Measurements from ENCODE around the gene TIAM1.

TIAM1 gene, protein sequence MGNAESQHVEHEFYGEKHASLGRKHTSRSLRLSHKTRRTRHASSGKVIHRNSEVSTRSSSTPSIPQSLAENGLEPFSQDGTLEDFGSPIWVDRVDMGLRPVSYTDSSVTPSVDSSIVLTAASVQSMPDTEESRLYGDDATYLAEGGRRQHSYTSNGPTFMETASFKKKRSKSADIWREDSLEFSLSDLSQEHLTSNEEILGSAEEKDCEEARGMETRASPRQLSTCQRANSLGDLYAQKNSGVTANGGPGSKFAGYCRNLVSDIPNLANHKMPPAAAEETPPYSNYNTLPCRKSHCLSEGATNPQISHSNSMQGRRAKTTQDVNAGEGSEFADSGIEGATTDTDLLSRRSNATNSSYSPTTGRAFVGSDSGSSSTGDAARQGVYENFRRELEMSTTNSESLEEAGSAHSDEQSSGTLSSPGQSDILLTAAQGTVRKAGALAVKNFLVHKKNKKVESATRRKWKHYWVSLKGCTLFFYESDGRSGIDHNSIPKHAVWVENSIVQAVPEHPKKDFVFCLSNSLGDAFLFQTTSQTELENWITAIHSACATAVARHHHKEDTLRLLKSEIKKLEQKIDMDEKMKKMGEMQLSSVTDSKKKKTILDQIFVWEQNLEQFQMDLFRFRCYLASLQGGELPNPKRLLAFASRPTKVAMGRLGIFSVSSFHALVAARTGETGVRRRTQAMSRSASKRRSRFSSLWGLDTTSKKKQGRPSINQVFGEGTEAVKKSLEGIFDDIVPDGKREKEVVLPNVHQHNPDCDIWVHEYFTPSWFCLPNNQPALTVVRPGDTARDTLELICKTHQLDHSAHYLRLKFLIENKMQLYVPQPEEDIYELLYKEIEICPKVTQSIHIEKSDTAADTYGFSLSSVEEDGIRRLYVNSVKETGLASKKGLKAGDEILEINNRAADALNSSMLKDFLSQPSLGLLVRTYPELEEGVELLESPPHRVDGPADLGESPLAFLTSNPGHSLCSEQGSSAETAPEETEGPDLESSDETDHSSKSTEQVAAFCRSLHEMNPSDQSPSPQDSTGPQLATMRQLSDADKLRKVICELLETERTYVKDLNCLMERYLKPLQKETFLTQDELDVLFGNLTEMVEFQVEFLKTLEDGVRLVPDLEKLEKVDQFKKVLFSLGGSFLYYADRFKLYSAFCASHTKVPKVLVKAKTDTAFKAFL (N-terminal part only)

DNA sequence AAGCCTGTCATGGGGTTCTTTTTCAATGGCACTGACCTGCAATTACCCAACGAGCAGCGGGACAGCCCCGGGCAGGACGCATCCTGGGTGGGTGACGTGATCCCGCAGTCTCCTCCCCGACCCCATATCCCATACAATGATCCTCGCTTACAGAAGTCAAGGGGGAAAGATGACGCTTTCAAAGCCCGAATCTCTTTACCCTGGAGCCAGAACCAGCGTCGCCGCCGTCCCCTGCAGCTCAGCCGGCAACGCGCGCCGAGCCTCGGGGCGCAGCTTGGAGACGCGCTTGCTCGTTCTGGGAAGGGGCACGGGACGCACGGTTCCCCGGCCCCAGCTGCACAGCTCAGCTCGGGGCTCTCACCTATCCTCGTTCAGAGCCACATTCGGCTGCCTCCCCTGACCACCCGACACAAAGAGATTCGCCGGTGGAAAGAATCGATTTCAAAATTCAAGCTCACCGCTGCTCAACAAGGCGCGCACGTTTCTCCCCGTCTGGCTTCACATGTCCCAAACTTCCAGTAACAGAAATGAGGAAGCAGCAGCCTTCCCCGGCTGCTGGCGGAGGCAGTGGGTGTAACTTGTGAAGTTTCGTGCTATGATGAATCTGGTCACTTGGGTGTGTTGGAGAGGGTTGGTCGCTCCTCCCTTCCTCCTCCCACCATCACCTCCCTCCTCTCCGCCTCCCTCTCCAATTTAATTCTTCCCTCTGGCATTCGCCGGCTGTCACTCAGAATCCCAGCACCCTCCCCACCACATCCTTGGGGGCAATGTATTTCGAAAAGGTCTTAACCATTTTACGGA is at the start of gene TIAM1:
TIAM1 (minus strand) TSS at position 582 of the 801 bp plus-strand sequence. CDS start 77,289 bp downstream, outside the sequence.
- DNase-seq: no peak

DNA sequence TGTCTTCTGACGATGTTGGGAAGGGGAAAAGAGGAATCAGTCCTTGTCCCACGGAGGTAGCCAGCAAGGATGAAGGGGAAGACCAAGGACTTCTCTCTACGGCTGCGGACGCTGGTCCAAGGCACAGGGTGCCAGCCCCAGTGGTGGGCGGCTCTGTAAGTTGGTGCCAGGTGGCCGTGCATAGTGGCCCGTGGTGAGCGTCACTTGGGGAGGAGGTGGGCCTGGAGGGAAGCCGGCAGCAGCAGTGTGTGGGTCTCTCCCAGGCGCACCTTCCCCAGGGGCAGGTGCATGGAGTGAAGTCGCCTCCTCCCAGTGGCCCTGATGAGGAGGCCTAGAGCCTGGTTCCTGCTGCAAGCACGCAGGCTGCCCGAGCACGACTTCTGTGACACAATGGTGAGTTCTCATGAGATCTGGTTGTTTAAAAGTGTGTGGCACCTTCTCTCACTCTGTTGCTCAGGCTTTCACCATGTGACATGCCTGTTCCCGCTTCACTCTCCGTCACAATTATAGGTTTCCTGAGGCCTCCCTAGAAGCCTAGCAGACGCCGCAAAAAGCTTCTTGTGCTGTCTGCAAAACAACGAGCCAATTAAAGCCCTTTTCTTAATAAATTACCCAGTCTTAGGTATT is 43.6 kb upstream of the TIAM1 start:
- no peak for DNase-seq

- no peak for DNase-seq
These were observed 41.9 kb upstream of the TIAM1 start for GRCh38 chr21:31386006-31386405.

GRCh38 chr21:31383770-31384169 is 39.7 kb upstream of the TIAM1 start:
- DNase-seq: no peak

GRCh38 chr21:31382060-31382459 is 38.0 kb upstream of the TIAM1 start:
- no peak for DNase-seq

DNA sequence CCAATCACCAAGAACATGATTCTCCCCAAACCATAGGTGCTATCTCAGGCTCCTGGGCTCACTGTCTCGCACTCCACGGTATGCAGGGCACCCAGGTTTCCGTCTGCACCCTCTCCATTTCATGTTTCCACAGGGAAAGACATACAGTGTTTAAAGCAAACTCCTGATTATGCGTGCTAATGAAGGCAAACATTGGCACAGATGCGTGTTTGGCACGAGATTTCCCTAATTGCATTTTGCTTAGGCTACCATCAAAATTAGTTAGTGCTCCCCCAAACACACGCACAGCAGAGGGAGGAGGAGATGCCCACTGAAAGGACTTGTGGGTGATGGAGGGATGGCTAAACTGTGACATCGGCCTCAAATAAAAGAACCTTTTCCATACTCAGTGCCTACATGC is 32.2 kb upstream of the TIAM1 start:
- no peak for DNase-seq

DNA sequence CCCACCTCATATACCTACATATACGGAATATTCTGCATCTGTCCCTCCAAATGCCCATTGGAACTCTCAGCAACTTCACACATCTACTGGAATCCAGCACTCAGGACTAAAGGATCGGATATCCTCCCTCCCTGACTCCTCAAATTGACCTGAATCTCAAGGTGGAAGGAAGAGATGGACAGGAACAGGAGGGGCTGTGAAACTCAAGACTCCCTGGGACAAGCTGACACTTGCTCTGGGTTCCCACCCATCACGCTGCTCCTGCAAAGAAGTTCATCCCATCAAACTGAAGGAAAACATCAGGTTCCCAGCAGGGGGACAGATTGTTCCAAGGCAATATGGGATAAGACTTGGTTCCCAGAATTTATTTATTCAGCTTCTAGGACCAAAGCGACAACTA is 30.3 kb upstream of the TIAM1 start:
- DNase-seq: no peak

GRCh38 chr21:31372471-31372765 is 28.4 kb upstream of the TIAM1 start:
- no peak for DNase-seq

DNA sequence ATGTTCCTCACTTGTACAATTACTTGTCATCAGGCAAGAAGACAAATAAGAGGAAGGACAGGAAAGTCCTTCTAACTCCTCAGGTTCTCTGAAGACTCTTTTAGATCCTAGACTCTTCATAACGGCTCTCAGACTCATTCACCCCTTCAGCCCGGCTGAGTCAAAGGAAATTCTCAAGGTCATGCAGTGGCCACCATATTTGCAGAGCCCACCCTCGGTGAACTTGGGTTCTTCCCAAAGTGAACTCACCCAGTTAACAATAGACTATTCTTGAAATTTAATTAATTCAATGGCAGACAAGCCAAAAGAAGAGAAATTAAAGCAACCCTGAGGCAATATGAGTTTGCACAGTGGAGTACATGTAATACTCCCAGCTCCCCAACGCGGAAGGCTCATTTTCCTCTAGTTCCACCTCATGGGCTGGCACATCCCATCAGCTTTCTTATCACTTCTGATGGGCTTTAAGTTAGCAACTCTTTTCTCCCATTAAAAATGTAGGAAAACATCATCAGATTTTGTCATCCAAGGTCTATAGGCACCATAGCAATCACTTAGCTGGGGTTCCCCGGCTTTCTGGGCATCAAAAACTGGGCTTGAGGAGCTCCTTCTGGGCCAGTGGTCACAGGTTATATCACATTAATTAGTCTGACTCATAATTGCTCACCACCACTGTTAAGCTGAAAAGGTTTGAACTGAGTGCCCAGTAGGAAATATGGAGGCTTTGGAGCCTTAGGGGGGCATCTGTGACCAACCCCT is 27.8 kb upstream of the TIAM1 start:
- no peak for DNase-seq

DNA sequence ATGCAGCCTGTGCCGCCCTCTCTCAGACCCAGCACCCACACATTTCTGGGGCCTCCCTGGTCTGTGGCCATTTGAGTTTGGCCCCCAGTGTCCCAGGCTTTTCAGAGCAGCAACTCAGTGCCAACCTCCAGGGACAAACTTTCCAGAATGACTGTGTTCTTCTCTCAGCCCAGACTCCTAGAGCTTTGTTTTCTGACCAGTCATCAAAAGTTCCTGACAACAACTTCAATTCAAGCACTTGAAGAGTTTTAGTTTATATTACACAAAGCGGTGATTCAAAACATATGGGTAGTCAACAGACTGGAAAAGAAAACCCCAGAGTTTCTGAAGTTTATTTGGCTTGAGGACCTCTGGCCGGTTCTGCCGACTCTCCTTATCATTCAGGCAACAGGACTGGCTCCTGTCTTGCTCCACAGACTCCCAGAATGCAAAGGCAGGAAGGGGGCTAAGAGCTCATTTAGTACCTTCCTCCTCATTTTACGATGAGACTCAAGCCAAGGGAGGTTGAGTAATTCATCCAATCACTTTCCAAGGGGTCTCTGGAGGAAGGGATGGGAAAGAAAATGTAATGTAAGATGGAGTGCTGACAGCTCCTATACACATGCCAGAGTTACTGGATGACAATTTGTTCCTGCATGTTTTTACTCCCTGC is 27.0 kb upstream of the TIAM1 start:
- no peak for DNase-seq

- DNase-seq: no peak
These were observed 26.3 kb upstream of the TIAM1 start for GRCh38 chr21:31370281-31370892.

DNA sequence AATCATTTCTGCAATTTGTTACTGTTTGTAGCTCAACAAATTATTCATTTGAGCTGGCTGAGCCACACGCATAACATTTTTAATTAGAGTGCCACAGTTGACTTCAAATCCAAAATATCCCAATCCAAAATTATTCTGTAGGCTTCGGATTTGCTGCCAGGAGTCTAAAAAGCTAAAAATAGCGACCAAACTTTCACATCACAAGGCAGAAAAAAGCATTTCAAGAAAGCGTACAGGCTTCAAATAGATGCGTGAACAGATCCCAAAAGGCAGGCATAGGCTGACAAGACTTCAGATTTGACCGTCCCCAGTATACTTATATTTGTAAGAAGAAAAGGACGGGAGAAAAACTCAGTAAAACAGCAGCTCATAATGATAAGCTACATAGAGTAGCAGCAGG is 24.3 kb upstream of the TIAM1 start:
- DNase-seq: no peak

GRCh38 chr21:31367801-31368200 is 23.7 kb upstream of the TIAM1 start:
- DNase-seq: no peak

DNA sequence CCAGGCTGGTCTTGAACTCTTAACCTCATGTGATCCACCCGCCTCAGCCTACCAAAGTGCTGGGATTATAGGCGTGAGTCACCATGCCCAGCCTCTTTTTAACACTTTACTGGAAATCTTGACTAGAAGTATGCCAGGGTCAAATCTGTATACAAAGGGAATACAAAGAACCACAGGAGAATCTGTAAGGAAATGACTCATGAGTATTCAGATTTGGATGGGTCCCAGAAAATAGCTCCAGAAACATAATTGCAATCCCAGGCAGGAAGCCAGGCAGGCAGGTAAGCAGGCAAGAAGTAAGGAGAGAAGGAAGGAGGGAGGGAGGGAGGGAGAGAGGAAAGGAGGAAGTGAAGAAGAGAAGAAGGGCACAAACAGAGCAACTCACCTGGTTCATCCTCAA is 22.8 kb upstream of the TIAM1 start:
- no peak for DNase-seq

GRCh38 chr21:31364253-31364945 is 20.3 kb upstream of the TIAM1 start:
- no peak for DNase-seq

DNA sequence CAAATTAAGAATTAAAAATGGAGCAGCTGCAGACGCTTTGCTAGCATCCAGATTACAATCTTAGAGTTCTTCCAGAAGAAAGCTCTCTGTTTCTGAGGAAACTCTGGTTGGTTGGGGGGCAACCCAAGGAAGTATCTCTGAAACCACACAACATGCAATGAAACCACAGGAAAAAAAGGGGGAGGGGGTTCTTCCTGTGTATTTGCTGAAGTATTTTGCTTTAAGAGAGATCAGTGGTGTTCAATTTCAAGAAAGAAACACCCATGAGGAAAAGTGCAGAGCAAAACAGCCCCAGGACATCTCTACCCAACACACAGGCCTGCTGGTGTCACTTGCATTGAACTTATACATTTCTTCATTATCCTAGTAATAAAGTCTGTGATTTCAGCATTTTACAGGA is 19.7 kb upstream of the TIAM1 start:
- DNase-seq: no peak

GRCh38 chr21:31360717-31361116 is 16.7 kb upstream of the TIAM1 start:
- DNase-seq: no peak

GRCh38 chr21:31358158-31358557 is 14.1 kb upstream of the TIAM1 start:
- no peak for DNase-seq

- no peak for DNase-seq
These were observed 12.4 kb upstream of the TIAM1 start for GRCh38 chr21:31356440-31356839.
